Activated CD4-positive, alpha-beta T cell treated with anti-CD3 and anti-CD28 coated beads, Interleukin-2, Interleukin-6, amounts not matched to agents 100 ng/mL and 50 ng/mL, durations not matched to agents 16 hours and 8 hours (primary cell): ENCODE data around the gene MAP3K20.
"Not testable (repeated sequence)": the region's sequence is repeated elsewhere in the genome, so short reads cannot be mapped to it uniquely, and the experiment has no call there.

Experiments used
- DNase-seq: peaks from one replicate; pipeline ENCODE4 v3.0.0-alpha.2; 2020

MAP3K20 gene

GRCh38 chr2:173163357-173163756 is 87.7 kb downstream of the MAP3K20 start:
- not testable (repeated sequence) for DNase-seq

- no peak for DNase-seq
Observed at GRCh38 chr2:173164396-173164795, 88.8 kb downstream of the MAP3K20 start.

- DNase-seq = no peak
Observed at GRCh38 chr2:173165443-173166238, 90.0 kb downstream of the MAP3K20 start.

- DNase-seq = no peak
Observed at GRCh38 chr2:173171321-173171720, 95.7 kb downstream of the MAP3K20 start.

GRCh38 chr2:173171924-173172643 is 96.4 kb downstream of the MAP3K20 start:
- no peak for DNase-seq

GRCh38 chr2:173174339-173174738 is 98.7 kb downstream of the MAP3K20 start:
- DNase-seq = not testable (repeated sequence)

GRCh38 chr2:173175222-173175621 is 99.6 kb downstream of the MAP3K20 start:
- no peak for DNase-seq

GRCh38 chr2:173181982-173182381 is 106.3 kb downstream of the MAP3K20 start:
- no peak for DNase-seq

GRCh38 chr2:173184031-173185004 is 108.7 kb downstream of the MAP3K20 start:
- DNase-seq = no peak

GRCh38 chr2:173185437-173185836 is 109.8 kb downstream of the MAP3K20 start:
- DNase-seq = no peak

- DNase-seq = no peak
Observed at GRCh38 chr2:173187941-173188788, 112.5 kb downstream of the MAP3K20 start.

GRCh38 chr2:173191601-173192000 is 116.0 kb downstream of the MAP3K20 start:
- no peak for DNase-seq

GRCh38 chr2:173192071-173192470 is 116.4 kb downstream of the MAP3K20 start:
- no peak for DNase-seq

- no peak for DNase-seq
Observed at GRCh38 chr2:173193925-173194324, 118.3 kb downstream of the MAP3K20 start.

- DNase-seq = no peak
Observed at GRCh38 chr2:173195100-173195499, 119.5 kb downstream of the MAP3K20 start.

GRCh38 chr2:173196080-173196479 is 120.4 kb downstream of the MAP3K20 start:
- DNase-seq = no peak

GRCh38 chr2:173196638-173197037 is 121.0 kb downstream of the MAP3K20 start:
- DNase-seq = no peak

GRCh38 chr2:173198327-173198726 is 122.7 kb downstream of the MAP3K20 start:
- no peak for DNase-seq

GRCh38 chr2:173199294-173199693 is 123.6 kb downstream of the MAP3K20 start:
- DNase-seq = no peak

- no peak for DNase-seq
Observed at GRCh38 chr2:173202570-173202969, 126.9 kb downstream of the MAP3K20 start.

GRCh38 chr2:173204316-173204715 is 128.7 kb downstream of the MAP3K20 start:
- DNase-seq = no peak

- DNase-seq = no peak
Observed at GRCh38 chr2:173205375-173205774, 129.7 kb downstream of the MAP3K20 start.
